Mucosa of stomach (tissue), 1 donor: Measurements from ENCODE around the gene CARS2.
"Not testable (repeated sequence)": the region's sequence is repeated elsewhere in the genome, so short reads cannot be mapped to it uniquely, and the experiment has no call there.

ENCODE experiments used
- H3K27me3 ChIP-seq: one replicate; pipeline ENCODE4 v1.7.0; 2013; ENCODE audit warnings: mild to moderate bottlenecking, low read length; ENCODE audit not compliant: control insufficient read depth, insufficient read depth
- H3K36me3 ChIP-seq: one replicate; pipeline ENCODE4 v1.7.0; 2013; ENCODE audit warnings: low read length; ENCODE audit not compliant: control insufficient read depth, insufficient read depth
- H3K4me1 ChIP-seq: one replicate; pipeline ENCODE4 v1.7.0; 2013; ENCODE audit warnings: mild to moderate bottlenecking, low read length; ENCODE audit not compliant: control insufficient read depth, insufficient read depth
- H3K4me3 ChIP-seq: one replicate; pipeline ENCODE4 v1.7.0; 2013; ENCODE audit warnings: low read length
- H3K9ac ChIP-seq: one replicate; pipeline ENCODE4 v1.7.0; 2013; ENCODE audit warnings: mild to moderate bottlenecking, low read length, moderate library complexity
- H3K9me3 ChIP-seq: one replicate; pipeline ENCODE4 v1.7.0; 2013; ENCODE audit warnings: mild to moderate bottlenecking, low read length, moderate library complexity; ENCODE audit not compliant: control insufficient read depth
- donor health status: Pancreatic carcinoma.

CARS2 gene

DNA sequence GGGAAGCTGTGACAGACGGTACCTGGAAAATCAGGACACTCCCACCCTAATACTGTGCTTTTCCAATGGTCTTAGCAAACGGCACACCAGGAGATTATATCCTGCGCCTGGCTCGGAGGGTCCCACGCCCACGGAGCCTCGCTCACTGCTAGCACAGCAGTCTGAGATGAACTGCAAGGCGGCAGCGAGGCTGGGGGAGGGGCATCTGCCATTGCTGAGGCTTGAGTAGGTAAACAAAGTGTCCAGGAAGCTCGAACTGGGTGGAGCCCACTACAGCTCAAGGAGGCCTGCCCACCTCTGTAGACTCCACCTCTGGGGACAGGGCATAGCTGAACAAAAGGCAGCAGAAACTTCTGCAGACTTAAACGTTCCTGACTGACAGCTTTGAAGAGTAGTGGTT is 36.1 kb downstream of the CARS2 start:
- H3K9me3 ChIP-seq, H3K4me1 ChIP-seq, H3K36me3 ChIP-seq, H3K9ac ChIP-seq, H3K4me3 ChIP-seq, H3K27me3 ChIP-seq: not testable (repeated sequence)

DNA sequence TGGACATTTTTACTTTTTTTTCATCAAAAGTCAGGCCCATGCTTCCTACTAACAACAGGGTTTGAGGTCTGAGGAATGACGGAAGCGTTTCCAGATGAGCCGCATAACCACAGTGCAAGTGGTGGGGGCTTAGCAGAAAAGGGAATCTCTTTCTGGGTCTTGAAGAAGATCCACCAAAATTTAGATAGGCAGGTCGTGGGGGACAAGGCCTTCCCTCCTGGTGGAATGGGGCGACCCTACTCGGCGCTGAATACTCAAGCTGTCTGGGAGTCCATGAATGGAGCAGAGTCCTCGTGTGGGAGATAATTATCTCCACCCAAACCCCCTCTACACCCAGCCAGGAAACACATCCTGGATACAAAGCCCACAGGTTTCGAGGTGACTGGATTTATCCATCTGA is 36.9 kb downstream of the CARS2 start:
- Histone ChIP-seq H3K4me3 (no peak overlapping the region), H3K36me3 (no peaks in the 10 kb centered on the region), H3K9ac (no peak overlapping the region), H3K9me3 (no peaks in the 10 kb centered on the region), H3K4me1 (no peaks in the 10 kb centered on the region), H3K27me3 (no peaks in the 10 kb centered on the region)

DNA sequence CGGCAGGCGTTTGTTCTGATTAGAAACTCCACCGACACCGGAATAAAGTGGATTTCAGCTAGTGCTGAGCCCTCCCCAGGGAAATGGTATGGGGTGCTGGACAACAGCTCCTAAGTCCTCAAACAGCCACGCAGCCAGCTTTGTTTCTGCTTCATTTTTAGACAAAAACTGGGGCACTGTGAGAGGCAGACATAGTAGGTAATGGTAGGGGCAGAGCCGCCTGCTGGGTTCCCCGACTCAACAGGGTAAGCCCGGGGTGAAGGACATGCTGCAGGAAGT is 39.7 kb downstream of the CARS2 start:
- H3K9ac ChIP-seq, result no peak overlapping the region
- H3K36me3 ChIP-seq, result peaks cover 5% of the 10 kb centered on the region
- H3K9me3 ChIP-seq, result no peaks in the 10 kb centered on the region
- no peak overlapping the region for H3K4me3 ChIP-seq
- no peaks in the 10 kb centered on the region for H3K4me1 ChIP-seq
- no peaks in the 10 kb centered on the region for H3K27me3 ChIP-seq

DNA sequence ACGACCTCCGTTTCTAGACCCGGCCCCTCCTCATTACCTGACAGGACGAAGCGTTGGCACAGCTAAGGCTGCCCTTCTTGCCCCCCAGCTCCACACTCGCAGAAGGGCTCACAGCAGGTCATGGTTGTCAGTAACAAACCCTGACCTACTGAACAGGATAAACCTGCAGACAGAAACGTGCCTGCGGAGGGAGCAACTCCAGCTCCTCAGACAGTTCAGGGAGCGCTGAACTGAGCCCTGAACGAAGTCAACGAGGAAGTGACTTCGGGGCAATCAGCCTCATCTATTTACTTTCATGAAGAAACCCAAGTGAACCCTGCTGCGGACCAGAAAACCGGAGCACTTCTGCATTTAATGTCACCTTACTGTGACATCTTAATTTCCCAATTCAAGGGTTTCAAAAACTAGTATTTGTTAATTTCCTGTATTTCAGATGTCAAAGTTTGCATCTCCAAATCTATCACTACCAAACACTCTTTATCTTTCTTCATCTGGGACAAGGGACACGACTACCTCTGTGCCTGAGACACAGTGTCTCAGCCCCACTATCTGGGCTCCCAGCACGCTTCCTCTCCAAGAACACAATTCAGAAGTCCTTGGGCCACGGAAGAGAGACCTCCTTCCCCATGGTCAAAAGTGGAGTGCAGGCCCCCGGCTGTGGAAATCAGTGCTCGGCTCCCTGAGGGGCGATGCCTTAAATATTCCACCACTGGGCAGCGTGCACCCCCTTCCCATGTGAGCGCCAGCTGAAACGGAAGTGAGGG is 40.2 kb downstream of the CARS2 start:
- Histone ChIP-seq H3K36me3 (peaks cover 5% of the 10 kb centered on the region), H3K27me3 (no peaks in the 10 kb centered on the region), H3K4me3 (no peak overlapping the region), H3K4me1 (no peaks in the 10 kb centered on the region), H3K9ac (no peak overlapping the region), H3K9me3 (no peaks in the 10 kb centered on the region)

- Histone ChIP-seq H3K9me3 (no peaks in the 10 kb centered on the region), H3K9ac (no peak overlapping the region), H3K4me3 (no peak overlapping the region), H3K36me3 (peaks cover 5% of the 10 kb centered on the region), H3K27me3 (no peaks in the 10 kb centered on the region), H3K4me1 (no peaks in the 10 kb centered on the region)
These were observed 41.2 kb downstream of the CARS2 start for GRCh38 chr13:110664673-110665072.

DNA sequence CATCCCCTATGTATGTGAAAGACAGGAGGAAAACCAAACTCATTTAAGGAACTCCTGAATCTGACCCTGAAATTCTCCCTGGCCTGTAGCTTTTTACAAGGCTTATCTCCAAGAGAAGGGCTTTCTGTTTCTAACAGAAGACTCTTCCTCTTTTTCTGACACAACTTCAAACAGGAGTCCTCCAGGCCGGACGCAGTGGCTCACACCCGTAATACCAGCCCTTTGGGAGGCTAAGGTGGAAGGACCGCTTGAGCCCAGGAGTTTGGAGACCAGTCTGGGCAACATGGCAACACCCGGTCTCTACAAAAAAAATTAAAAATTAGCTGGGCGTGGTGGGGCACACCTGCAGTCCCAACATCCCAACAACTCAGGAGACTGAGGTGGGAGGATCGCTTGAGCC is 41.9 kb downstream of the CARS2 start:
- Histone ChIP-seq H3K4me3 (no peak overlapping the region), H3K27me3 (no peaks in the 10 kb centered on the region), H3K9me3 (no peaks in the 10 kb centered on the region), H3K36me3 (peaks cover 5% of the 10 kb centered on the region), H3K9ac (no peak overlapping the region), H3K4me1 (no peaks in the 10 kb centered on the region)

GRCh38 chr13:110663491-110663890 is 42.4 kb downstream of the CARS2 start:
- no peak overlapping the region for H3K9ac ChIP-seq
- no peaks in the 10 kb centered on the region for H3K4me1 ChIP-seq
- H3K4me3 ChIP-seq, result no peak overlapping the region
- no peaks in the 10 kb centered on the region for H3K9me3 ChIP-seq
- no peaks in the 10 kb centered on the region for H3K27me3 ChIP-seq
- H3K36me3 ChIP-seq, result peaks cover 5% of the 10 kb centered on the region

- Histone ChIP-seq H3K4me3 (no peak overlapping the region), H3K36me3 (peaks cover 5% of the 10 kb centered on the region), H3K9me3 (no peaks in the 10 kb centered on the region), H3K4me1 (no peaks in the 10 kb centered on the region), H3K27me3 (no peaks in the 10 kb centered on the region), H3K9ac (no peak overlapping the region)
These were observed 43.0 kb downstream of the CARS2 start for GRCh38 chr13:110662777-110663443.

- Histone ChIP-seq H3K4me1 (no peaks in the 10 kb centered on the region), H3K36me3 (peaks cover 5% of the 10 kb centered on the region)
These were observed 43.8 kb downstream of the CARS2 start for GRCh38 chr13:110662091-110662490.

DNA sequence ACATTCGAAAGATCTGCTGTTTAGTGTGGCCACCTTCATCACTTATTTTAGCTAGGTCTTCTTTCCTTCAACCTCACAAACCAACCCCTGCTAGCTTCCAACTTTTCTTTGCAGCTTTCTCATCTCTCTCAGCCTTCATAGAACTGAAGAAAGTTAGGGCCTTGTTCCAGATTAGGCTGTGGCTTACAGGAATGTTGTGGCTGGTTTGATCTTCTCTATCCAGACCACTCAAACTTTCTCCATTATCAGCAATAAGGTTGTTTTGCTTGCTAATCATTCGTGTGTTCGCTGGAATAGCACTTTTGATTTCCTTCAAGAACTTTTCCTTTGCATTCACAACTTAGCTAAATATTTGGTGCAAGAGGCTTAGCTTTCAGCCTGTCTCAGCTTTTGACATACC is 44.7 kb downstream of the CARS2 start:
- Histone ChIP-seq H3K27me3 (no peaks in the 10 kb centered on the region), H3K4me1 (no peaks in the 10 kb centered on the region), H3K9me3 (no peaks in the 10 kb centered on the region), H3K9ac (no peak overlapping the region), H3K4me3 (no peak overlapping the region), H3K36me3 (peaks cover 5% of the 10 kb centered on the region)

More at GRCh38 chr13:110662091-110662490, 43.8 kb downstream of the CARS2 start:
- Histone ChIP-seq H3K9ac (no peak overlapping the region), H3K4me3 (no peak overlapping the region), H3K27me3 (no peaks in the 10 kb centered on the region), H3K9me3 (no peaks in the 10 kb centered on the region)

GRCh38 chr13:110658218-110658911 is 47.6 kb downstream of the CARS2 start:
- H3K36me3 ChIP-seq, result not testable (repeated sequence)

GRCh38 chr13:110657196-110657595 is 48.7 kb downstream of the CARS2 start:
- Histone ChIP-seq H3K4me1 (no peaks in the 10 kb centered on the region), H3K9ac (no peak overlapping the region), H3K4me3 (no peak overlapping the region), H3K9me3 (no peaks in the 10 kb centered on the region), H3K36me3 (no peaks in the 10 kb centered on the region), H3K27me3 (no peaks in the 10 kb centered on the region)

More at GRCh38 chr13:110658218-110658911, 47.6 kb downstream of the CARS2 start:
- not testable (repeated sequence) for H3K27me3 ChIP-seq, H3K9me3 ChIP-seq, H3K4me1 ChIP-seq, H3K4me3 ChIP-seq, H3K9ac ChIP-seq
